Mesodermal cell (in vitro differentiated cells): ENCODE data around the gene CRISP1.
"Not testable (repeated sequence)": the region's sequence is repeated elsewhere in the genome, so short reads cannot be mapped to it uniquely, and the experiment has no call there.

Source experiments
- H3K27ac ChIP-seq: 2 replicates; pipeline ENCODE4 v1.7.0; 2013; ENCODE audit warnings: mild to moderate bottlenecking, low read depth, low read length, moderate library complexity; ENCODE audit not compliant: severe bottlenecking
- H3K36me3 ChIP-seq: 2 replicates; pipeline ENCODE4 v1.7.1; 2013; ENCODE audit warnings: mild to moderate bottlenecking, low read length, moderate library complexity; ENCODE audit not compliant: control insufficient read depth, insufficient read depth
- H3K4me1 ChIP-seq: one replicate; pipeline ENCODE4 v1.7.1; 2013; ENCODE audit warnings: mild to moderate bottlenecking, low read length; ENCODE audit not compliant: insufficient read depth, control insufficient read depth, poor library complexity, severe bottlenecking
- H3K4me3 ChIP-seq: 2 replicates; pipeline ENCODE4 v1.7.0; 2013; ENCODE audit warnings: low read length, control low read depth, mild to moderate bottlenecking; ENCODE audit not compliant: insufficient read depth, poor library complexity, severe bottlenecking; ENCODE audit errors: extremely low read depth
- H3K9me3 ChIP-seq: 2 replicates; pipeline ENCODE4 v1.7.1; 2013; ENCODE audit warnings: mild to moderate bottlenecking, low read length, moderate library complexity; ENCODE audit not compliant: control insufficient read depth
- WGBS, 2 experiments: methylation state at CpG; one replicate each; pipeline ENCODE4 v1.1.5; 2013; ENCODE audit warnings: missing lambda C conversion rate in 2 of 2; ENCODE audit not compliant: insufficient coverage in 2 of 2; 5-methylcytosine and 5-hydroxymethylcytosine counted together

CRISP1 gene

DNA sequence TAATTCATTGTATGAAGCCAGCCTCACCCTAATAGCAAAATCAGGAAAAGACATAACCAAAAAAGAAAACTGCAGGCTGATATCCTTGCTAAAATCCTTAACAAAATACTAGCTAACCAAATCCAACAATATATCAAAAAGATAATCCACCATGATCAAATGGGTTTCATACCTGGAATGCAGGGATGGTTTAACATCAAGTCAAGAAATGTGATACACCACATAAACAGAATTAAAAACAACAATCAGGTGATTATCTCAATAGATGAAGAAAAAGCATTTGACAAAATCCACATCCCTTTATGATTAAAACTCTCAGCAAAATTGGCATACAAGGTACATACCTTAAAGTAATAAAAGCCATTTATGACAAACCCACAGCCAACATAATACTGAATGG, 29.2 kb upstream of the CRISP1 start:
- H3K36me3 ChIP-seq, H3K9me3 ChIP-seq, H3K4me1 ChIP-seq, H3K4me3 ChIP-seq, H3K27ac ChIP-seq: not testable (repeated sequence)

DNA sequence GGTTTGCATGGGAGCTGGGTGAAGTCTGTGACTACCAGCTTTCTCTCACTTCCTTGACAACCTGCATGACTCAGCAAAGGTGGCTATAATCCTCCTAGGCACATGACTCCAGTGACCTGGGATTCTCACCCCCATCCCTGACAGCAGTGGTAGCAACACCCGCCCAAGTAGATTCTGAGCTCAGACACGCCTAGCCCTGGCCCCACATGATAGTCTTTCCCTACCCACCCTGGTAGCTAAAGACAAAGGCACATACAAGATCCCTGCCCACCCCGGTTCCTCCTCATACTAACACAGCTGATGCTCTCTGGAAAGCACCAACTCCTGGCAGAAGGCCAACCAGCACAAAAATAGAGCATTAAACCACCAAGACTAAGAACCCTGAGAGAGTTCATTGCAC, 25.9 kb upstream of the CRISP1 start:
- no peak overlapping the region for H3K27ac ChIP-seq
- H3K9me3 ChIP-seq: no peaks in the 10 kb centered on the region
- 63 to 92% methylated on average over 2 of the region's 3 CpGs for WGBS, 2 experiments
- H3K4me1 ChIP-seq: no peaks in the 10 kb centered on the region
- H3K4me3 ChIP-seq: no peak overlapping the region
- no peaks in the 10 kb centered on the region for H3K36me3 ChIP-seq

DNA sequence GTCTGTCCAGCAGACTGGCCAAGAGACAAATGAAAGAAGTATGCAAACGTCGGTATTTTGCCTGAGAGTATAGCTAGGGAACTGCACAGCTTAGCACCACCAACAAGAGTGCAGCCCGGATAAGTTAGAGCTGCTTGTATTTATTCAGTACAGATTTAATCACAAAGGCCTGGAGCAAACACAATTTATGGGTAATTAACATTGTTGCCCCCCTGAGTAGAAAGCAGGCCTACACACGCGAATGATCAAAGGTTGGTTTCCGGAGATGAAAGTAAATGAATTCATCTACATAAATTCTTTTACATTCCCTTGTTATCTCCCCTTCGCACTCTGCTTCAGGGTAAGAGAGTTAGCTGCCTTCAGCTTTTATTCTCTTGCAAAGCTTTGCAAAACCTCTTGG, 24.7 kb upstream of the CRISP1 start:
- Histone ChIP-seq H3K36me3 (no peaks in the 10 kb centered on the region), H3K27ac (no peak overlapping the region), H3K4me1 (no peaks in the 10 kb centered on the region), H3K9me3 (no peaks in the 10 kb centered on the region), H3K4me3 (no peak overlapping the region)
- 5 to 33% methylated on average over 1 to 4 of the region's 7 CpGs for WGBS, 2 experiments

DNA sequence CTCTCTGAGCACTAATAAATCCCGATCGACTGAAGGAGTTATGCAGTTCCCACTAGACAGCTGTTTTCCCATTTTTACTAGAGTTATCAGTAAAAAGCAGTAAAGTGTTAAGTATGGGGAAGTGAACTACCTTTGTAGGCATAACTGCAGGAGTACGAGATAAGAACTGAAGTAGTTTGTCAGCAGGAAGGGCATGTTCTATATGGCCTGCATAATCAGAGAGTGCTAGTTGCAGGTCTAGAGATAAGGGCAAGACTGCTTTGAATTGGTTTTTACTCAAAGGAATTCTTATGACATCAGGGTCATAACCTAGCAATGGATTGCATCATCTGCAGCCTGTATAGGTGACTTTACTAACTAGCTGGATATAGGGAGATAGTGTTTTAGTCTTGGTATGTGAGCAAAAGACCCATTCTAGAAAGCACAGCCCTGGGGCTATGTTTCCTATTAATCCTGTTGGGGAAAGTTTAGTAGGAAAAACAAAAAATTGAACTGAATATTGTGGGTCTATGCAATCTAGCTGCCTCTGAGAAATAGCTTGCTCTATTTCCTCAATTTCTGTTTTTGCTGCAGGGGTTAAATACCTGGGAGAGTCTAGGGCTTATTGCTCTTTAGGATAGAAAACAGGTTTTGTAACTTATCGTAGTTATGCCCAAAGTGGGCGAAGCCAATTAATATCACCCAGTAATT, 22.6 kb upstream of the CRISP1 start:
- Histone ChIP-seq H3K27ac (peak overlapping the region; percentile 61), H3K36me3 (no peaks in the 10 kb centered on the region), H3K4me3 (no peak overlapping the region), H3K4me1 (no peaks in the 10 kb centered on the region), H3K9me3 (no peaks in the 10 kb centered on the region)
- WGBS, 2 experiments: 83 to 92% methylated on average over 1 of the region's 5 CpGs

DNA sequence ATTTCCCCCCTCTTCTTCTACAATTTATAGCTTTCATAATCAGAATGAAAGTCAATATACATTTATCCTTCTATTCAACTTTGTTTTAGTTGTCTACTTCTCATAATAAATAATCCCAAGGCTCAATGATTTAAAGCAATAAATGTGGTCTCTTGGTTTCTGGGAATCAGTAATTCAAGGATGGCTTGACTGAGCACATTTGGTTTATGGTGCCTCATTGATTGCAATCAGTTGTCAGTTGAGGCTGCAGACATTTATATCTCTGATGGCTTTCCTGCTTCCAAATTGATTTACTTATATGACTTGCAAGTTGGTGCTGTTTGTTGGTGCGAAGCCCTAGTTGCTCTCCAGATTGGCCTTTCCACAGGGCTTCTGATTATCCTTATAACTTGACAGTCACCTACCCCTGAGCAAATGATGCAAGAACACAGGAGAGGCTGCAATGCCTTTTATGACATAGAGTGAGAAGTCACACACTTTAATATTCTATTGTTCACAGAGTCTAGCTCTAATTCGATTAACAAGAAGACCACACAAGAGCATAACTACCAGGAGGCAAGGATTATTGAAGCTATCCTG, 2.7 kb upstream of the CRISP1 start:
- H3K36me3 ChIP-seq: no peaks in the 10 kb centered on the region
- no peak overlapping the region for H3K4me3 ChIP-seq
- no peak overlapping the region for H3K27ac ChIP-seq
- WGBS, 2 experiments: 100% methylated on average over 1 of the region's 2 CpGs
- no peaks in the 10 kb centered on the region for H3K4me1 ChIP-seq
- H3K9me3 ChIP-seq: peaks cover 6% of the 10 kb centered on the region

DNA sequence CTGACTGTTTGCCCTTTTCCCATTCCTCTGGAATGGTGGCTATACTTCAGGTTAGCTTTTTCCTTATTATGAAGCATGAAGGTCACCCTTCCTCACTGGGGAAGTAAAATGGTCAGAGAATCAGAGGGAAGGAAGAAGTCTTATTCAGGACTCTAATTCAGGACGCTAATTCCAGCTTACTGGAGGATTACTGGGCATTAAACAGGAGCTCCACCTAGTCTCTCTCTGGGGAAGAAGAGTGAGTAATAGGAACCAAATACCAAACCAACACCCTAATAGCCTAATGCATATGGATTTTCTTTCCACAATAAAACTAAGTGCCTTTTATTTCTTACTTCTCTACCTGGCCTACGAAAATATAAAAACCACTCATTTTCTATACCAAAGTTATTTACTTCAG, 10.1 kb downstream of the CRISP1 start:
- Histone ChIP-seq H3K36me3 (no peaks in the 10 kb centered on the region), H3K4me1 (no peaks in the 10 kb centered on the region)
- WGBS, 2 experiments: 60% methylated on average over 1 of the region's 2 CpGs; no CpG with 5 or more reads in 1 of the 2 experiments

DNA sequence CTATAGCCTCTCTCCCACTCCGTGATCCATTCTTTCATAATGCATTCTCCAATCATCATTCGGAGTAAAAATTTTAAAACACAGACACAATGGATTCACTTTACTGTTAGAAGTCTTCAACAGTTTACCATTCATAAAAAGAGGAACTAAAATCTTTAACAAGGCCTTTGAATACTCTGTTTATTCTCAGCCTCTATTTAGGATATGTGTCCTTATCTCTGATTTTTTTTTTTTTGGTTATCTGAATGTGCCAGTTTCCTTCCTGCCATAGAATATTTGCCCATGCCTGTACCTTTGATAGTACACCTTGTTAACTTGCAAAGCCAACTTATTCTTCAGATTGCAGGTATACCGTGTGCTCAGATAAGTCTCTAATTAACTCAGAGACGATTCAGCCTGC, 11.1 kb downstream of the CRISP1 start:
- 89 to 90% methylated on average over 2 to 4 of the region's 4 CpGs for WGBS, 2 experiments
- Histone ChIP-seq H3K27ac (no peak overlapping the region), H3K36me3 (no peaks in the 10 kb centered on the region), H3K9me3 (no peaks in the 10 kb centered on the region), H3K4me1 (no peaks in the 10 kb centered on the region), H3K4me3 (no peak overlapping the region)

More for the DNA sequence above, 10.1 kb downstream of the CRISP1 start:
- H3K9me3 ChIP-seq: no peaks in the 10 kb centered on the region
- no peak overlapping the region for H3K4me3 ChIP-seq
- H3K27ac ChIP-seq: no peak overlapping the region

DNA sequence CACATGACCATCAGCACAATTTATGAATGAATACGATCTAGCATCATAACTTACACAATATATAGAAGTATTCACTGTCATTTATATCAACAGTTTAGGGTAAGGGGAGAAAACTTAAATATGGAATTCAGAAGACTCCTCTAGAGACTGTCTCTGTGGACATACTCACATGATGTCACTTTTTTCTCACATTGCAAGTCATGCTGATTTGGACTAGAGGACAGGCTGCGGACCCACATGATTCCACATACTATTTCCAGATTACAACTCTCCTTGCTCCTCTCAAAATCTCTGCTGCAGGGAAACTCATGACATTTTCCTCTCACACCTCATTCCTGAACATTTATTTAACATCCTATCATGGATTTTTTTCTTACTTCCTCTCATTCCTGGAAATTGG, 13.4 kb downstream of the CRISP1 start:
- H3K27ac ChIP-seq: no peak overlapping the region
- no peaks in the 10 kb centered on the region for H3K36me3 ChIP-seq
- H3K4me1 ChIP-seq: no peaks in the 10 kb centered on the region
- H3K9me3 ChIP-seq: no peaks in the 10 kb centered on the region
- H3K4me3 ChIP-seq: no peak overlapping the region
- 85 to 100% methylated on average over 1 of the region's 2 CpGs for WGBS, 2 experiments

DNA sequence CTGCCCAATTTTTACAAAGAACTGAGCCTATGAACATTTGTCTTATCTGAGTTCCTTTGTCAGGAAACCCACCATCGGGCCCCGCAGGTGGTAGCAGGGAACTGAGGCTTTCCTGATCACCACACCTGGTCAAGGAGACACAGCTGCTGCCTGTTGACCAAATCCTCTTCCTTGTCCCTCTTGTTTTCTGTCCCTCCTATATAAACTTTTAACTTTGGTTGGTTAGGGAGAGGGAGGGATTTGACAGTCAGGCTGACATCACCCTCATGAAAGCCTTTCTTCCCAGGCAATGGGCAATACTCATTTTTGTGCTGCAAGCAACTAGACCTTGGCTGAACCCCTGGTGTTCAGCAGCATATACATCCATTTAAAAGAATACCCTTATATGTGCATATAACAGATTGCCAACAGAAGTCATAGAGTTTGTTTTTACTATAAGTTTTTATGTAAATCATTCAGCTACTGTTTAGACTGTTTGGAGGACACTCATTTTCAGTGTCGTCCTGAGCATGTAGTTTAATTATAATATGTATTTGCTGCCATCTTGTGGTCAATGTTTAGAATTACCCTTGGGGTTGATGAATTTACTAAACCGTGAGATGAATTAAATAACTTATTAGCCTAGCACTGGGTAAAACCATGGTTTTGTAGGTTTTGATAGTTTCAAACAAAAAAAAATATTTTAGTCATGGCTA, 17.0 kb downstream of the CRISP1 start:
- Histone ChIP-seq H3K9me3 (no peaks in the 10 kb centered on the region), H3K36me3 (no peaks in the 10 kb centered on the region), H3K4me1 (no peaks in the 10 kb centered on the region), H3K4me3 (no peak overlapping the region), H3K27ac (no peak overlapping the region)
- WGBS, 2 experiments: 0 to 49% methylated on average over 1 to 4 of the region's 4 CpGs

DNA sequence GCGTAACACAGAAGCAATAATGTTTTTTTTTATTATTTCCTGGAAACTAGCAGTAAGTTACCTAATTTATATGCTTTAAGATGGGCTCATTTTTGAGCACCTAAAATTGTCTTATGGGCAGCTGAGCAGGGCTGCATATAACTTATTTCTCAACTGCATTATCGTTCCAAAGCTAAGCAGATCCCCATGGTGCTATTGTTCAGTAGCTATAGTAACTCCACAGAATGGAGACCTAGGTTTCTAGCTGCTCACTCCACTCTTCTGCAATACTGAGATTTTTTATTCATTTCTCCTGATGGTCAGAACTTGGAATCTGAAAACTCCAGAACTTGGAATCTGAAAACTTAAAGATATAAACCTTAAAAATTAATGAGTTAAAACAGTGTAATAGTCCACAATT, 18.7 kb downstream of the CRISP1 start:
- Histone ChIP-seq H3K9me3 (no peaks in the 10 kb centered on the region), H3K4me3 (no peak overlapping the region), H3K36me3 (no peaks in the 10 kb centered on the region), H3K4me1 (no peaks in the 10 kb centered on the region), H3K27ac (no peak overlapping the region)
- 80 to 86% methylated on average over 1 of the region's 2 CpGs for WGBS, 2 experiments

DNA sequence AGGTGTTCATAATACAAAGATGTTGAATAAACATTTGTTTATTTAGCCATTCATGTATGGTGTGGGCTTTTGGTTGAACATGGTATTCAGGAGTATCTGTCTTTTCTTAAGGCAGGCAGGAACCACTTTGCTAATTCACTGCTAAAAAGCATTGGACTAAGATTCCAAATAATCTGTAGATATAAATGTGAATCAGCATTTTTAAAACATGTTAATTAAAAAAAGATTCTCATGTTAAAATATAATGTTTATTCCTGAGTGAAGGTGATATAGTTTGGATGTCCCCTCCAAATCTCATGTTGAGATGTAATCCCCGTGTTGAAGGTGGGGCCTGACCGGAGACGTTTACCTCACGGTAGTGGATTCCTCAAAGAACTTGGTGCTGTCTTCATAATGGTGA, 19.3 kb downstream of the CRISP1 start:
- no peaks in the 10 kb centered on the region for H3K36me3 ChIP-seq
- H3K4me1 ChIP-seq: no peaks in the 10 kb centered on the region
- H3K9me3 ChIP-seq: no peaks in the 10 kb centered on the region
- H3K27ac ChIP-seq: no peak overlapping the region
- 80% methylated on average over 1 of the region's 4 CpGs; no CpG with 5 or more reads in 1 of the 2 experiments for WGBS, 2 experiments
- no peak overlapping the region for H3K4me3 ChIP-seq
